ENCODE data around the gene TRUB2.

Gene TRUB2

DNA sequence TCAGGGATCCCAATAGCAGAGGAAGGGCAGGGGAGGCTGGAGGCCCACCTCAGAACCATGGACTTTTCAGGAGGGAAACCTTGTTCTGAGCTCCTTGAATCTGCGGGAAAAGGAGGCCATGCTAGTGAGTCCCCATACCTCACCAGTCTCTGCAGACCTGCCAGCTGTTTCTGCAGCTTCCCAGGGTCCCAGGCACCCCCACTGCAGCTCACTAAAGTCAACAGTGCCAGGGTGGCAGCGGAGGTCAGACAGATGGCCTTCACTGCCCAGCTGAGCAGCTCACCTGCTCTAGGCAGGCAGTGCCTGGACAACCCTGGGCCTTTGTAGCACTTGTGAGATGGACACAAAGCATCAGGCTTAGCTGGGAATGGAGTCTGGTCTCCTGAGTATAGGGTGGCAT, 13.7 kb upstream of the TRUB2 start:
- CTCF ChIA-PET: interaction anchor here (0.6 to 0.7 kb wide), 2 partner anchors 27 to 85 kb away, joined by 4 read pairs; partner anchors contain the start of gene CERCAM
- POLR2A ChIA-PET: interaction anchor here (0.6 to 0.8 kb wide), 2 partner anchors 8 to 15 kb away, joined by 3 read pairs; no protein-coding TSS in a partner anchor

DNA sequence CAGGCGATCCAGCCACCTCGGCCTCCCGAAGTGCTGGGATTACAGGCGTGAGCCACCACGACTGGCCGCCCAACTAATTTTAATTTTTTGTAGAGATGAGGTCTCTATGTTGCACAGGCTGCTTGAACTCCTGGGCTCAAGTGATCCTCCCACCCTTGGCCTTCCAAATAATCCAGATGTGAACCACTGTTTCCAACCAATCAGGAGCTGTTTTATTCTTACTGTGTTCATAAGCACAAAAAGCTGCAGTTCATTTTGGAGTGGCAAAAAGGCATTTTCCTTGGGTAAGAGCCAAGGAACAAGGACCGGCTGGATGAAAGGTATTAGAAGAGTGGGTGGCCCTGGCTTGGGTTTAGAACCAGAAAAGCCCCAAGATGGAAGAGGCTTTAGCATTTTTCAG, 12.9 kb upstream of the TRUB2 start:
- TF ChIP-seq NFRKB (IDR thresholded peaks at IDR 0.05) (no peak), CTBP1 (IDR thresholded peaks at IDR 0.05; ENCODE audit: borderline replicate concordance) (no peak), TARDBP (IDR thresholded peaks at IDR 0.05) (no peak), ARNT (IDR thresholded peaks at IDR 0.05) (no peak), FOXK2 (IDR thresholded peaks at IDR 0.05) (no peak), L3MBTL2 (conservative IDR thresholded peaks at IDR 0.05) (no peak)
- TF ChIP-seq, protein P1, sequence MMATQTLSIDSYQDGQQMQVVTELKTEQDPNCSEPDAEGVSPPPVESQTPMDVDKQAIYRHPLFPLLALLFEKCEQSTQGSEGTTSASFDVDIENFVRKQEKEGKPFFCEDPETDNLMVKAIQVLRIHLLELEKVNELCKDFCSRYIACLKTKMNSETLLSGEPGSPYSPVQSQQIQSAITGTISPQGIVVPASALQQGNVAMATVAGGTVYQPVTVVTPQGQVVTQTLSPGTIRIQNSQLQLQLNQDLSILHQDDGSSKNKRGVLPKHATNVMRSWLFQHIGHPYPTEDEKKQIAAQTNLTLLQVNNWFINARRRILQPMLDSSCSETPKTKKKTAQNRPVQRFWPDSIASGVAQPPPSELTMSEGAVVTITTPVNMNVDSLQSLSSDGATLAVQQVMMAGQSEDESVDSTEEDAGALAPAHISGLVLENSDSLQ (IDR thresholded peaks at IDR 0.05): no peak
- no peak for DNase-seq (ENCODE audit: extremely low spot score)
- POLR2A ChIA-PET: interaction anchor here (0.6 to 0.7 kb wide), 2 partner anchors 7 to 42 kb away, joined by 3 read pairs; no protein-coding TSS in a partner anchor
- CTCF ChIA-PET: no interaction called here

More for the DNA sequence above, 13.7 kb upstream of the TRUB2 start:
- TF ChIP-seq HDGF (IDR thresholded peaks at IDR 0.05; ENCODE audit: borderline replicate concordance) (no peak), TARDBP (IDR thresholded peaks at IDR 0.05) (no peak), CTBP1 (IDR thresholded peaks at IDR 0.05; ENCODE audit: borderline replicate concordance) (no peak), FOXK2 (IDR thresholded peaks at IDR 0.05) (no peak), FOXM1 (IDR thresholded peaks at IDR 0.05; ENCODE audit: borderline replicate concordance) (no peak), NFRKB (IDR thresholded peaks at IDR 0.05) (no peak), SP1 (IDR thresholded peaks at IDR 0.05) (no peak), LEF1 (IDR thresholded peaks at IDR 0.05; ENCODE audit: borderline replicate concordance) (no peak), ZNF384 (IDR thresholded peaks at IDR 0.05) (no peak), BHLHE40 (IDR thresholded peaks at IDR 0.05; ENCODE audit: borderline replicate concordance) (no peak), L3MBTL2 (conservative IDR thresholded peaks at IDR 0.05) (no peak), ARNT (IDR thresholded peaks at IDR 0.05) (no peak), FOXA1 (IDR thresholded peaks at IDR 0.05) (no peak), SUZ12 (IDR thresholded peaks at IDR 0.05) (no peak)
- TF ChIP-seq, protein P1 (IDR thresholded peaks at IDR 0.05): no peak
- no peak for DNase-seq (ENCODE audit: extremely low spot score)

DNA sequence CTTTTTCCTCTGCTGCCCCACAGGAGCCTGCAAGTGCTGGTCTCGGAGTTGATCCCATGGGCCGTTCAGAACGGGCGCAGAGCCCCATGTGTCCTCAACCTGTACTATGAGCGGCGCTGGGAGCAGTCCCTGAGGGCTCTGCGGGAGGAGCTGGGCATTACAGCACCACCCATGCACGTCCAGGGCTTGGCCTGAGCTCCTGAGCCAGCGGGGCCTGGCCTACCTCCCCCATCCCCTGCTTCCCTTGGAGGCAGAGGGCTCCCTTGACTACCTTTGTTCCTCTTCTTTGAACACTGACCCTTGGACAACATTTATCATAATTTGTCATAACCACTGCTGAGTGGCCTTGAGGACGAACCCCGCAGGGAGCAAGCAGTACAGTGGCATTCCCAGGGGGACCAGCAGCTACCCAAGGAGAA, 11.2 kb upstream of the TRUB2 start:
- no peak for DNase-seq (ENCODE audit: extremely low spot score)
- TF ChIP-seq FOXM1 (IDR thresholded peaks at IDR 0.05; ENCODE audit: borderline replicate concordance) (no peak), ELF4 (IDR thresholded peaks at IDR 0.05) (no peak), SUZ12 (IDR thresholded peaks at IDR 0.05) (no peak), ARNT (IDR thresholded peaks at IDR 0.05) (no peak), SP1 (IDR thresholded peaks at IDR 0.05) (no peak), BHLHE40 (IDR thresholded peaks at IDR 0.05; ENCODE audit: borderline replicate concordance) (no peak), HDGF (IDR thresholded peaks at IDR 0.05; ENCODE audit: borderline replicate concordance) (no peak)
- ChIA-PET POLR2A (interaction anchor here (1.4 kb wide), 1 partner anchor 10 kb away, joined by 4 read pairs; no protein-coding TSS in a partner anchor), CTCF (no interaction called here)

DNA sequence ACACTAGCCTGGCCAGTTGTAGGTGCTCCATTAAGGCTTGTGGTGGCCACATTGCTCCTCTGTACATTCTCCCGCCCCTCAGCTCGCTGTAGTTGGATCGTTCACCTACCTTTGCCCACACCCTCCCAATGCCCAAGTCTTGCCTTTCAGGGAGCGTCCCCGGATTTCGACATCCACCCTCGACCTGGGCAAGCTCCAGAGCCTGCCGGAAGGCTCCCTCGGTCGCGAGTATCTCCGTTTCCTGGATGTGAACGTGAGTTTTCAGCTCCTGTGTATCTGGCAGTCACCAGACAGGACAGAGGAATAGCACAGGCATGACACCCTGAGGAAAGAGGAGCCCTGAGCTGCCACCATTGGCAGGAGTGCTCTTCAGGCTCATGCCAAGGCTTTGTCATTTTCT, 3.4 kb upstream of the TRUB2 start:
- no peak for DNase-seq (ENCODE audit: extremely low spot score)
- TF ChIP-seq, protein P1 (IDR thresholded peaks at IDR 0.05): no peak
- no peak for TF ChIP-seq SUZ12 (IDR thresholded peaks at IDR 0.05)
- no peak for TF ChIP-seq ELF4 (IDR thresholded peaks at IDR 0.05)
- TF ChIP-seq LEF1 (IDR thresholded peaks at IDR 0.05; ENCODE audit: borderline replicate concordance): no peak
- no peak for TF ChIP-seq TARDBP (IDR thresholded peaks at IDR 0.05)
- no peak for TF ChIP-seq ARNT (IDR thresholded peaks at IDR 0.05)
- no peak for TF ChIP-seq L3MBTL2 (conservative IDR thresholded peaks at IDR 0.05)
- TF ChIP-seq SP1 (IDR thresholded peaks at IDR 0.05): no peak
- no peak for TF ChIP-seq NFRKB (IDR thresholded peaks at IDR 0.05)
- no peak for TF ChIP-seq BHLHE40 (IDR thresholded peaks at IDR 0.05; ENCODE audit: borderline replicate concordance)
- no peak for TF ChIP-seq FOXM1 (IDR thresholded peaks at IDR 0.05; ENCODE audit: borderline replicate concordance)
- TF ChIP-seq FOXA1 (IDR thresholded peaks at IDR 0.05): no peak
- no peak for TF ChIP-seq FOXK2 (IDR thresholded peaks at IDR 0.05)
- no peak for TF ChIP-seq ZNF384 (IDR thresholded peaks at IDR 0.05)
- no peak for TF ChIP-seq CTBP1 (IDR thresholded peaks at IDR 0.05; ENCODE audit: borderline replicate concordance)
- no peak for TF ChIP-seq HDGF (IDR thresholded peaks at IDR 0.05; ENCODE audit: borderline replicate concordance)
- ChIA-PET CTCF (no interaction called here), POLR2A (interaction anchor here (1.0 to 1.6 kb wide), 2 partner anchors 14 to 15 kb away, joined by 3 read pairs; partner anchors contain the start of gene SLC27A4)

DNA sequence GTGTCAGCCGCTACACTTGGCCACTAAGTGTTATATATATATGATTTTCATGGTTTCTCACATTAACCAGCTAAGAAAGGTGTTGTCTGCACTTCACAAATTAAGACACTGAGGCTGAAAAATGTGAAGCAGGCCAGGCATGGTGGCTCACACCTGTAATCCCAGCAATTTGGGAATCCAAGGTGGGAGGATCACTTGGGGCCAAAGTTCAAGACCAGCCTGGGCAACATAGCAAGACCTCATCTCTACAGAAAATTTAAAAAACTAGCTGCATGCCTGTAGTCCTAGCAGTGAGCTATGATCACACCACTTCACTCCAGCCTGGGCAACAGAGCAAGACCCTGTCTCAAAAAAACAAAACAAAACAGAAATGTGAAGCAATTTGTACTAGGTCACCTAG, 2.2 kb upstream of the TRUB2 start:
- no peak for TF ChIP-seq CTBP1 (IDR thresholded peaks at IDR 0.05; ENCODE audit: borderline replicate concordance)
- no peak for DNase-seq (ENCODE audit: extremely low spot score)
- ChIA-PET POLR2A (interaction anchor here (1.0 kb wide), 1 partner anchor 9 kb away, joined by 4 read pairs; no protein-coding TSS in a partner anchor), CTCF (no interaction called here)

DNA sequence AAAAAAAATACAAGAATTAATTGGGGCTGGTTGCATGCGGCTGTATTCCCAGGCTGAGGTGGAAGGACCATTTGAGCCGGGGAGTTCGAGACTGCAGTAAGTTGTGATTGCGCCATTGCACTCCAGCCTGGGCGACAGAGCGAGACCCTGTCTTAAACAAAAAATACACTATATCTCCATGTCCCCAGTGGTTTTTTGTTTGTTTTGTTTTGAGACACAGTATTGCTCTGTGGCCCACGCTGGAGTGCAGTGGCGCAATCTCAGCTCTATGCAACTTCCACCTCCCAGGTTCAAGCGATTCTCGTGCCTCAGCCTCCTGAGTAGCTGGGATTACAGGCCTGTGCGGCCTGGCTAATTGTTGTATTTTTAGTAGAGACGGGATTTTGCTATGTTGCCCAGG, 1.5 kb upstream of the TRUB2 start:
- ChIA-PET CTCF (no interaction called here), POLR2A (interaction anchor here (1.0 kb wide), 1 partner anchor 10 kb away, joined by 4 read pairs; no protein-coding TSS in a partner anchor)
- no peak for DNase-seq (ENCODE audit: extremely low spot score)
- TF ChIP-seq BHLHE40 (IDR thresholded peaks at IDR 0.05; ENCODE audit: borderline replicate concordance) (no peak), CTBP1 (IDR thresholded peaks at IDR 0.05; ENCODE audit: borderline replicate concordance) (no peak), FOXA1 (IDR thresholded peaks at IDR 0.05) (no peak), FOXK2 (IDR thresholded peaks at IDR 0.05) (no peak), TARDBP (IDR thresholded peaks at IDR 0.05) (no peak), NFRKB (IDR thresholded peaks at IDR 0.05) (no peak), ARNT (IDR thresholded peaks at IDR 0.05) (no peak), LEF1 (IDR thresholded peaks at IDR 0.05; ENCODE audit: borderline replicate concordance) (no peak), L3MBTL2 (conservative IDR thresholded peaks at IDR 0.05) (no peak), SP1 (IDR thresholded peaks at IDR 0.05) (no peak), ZNF384 (IDR thresholded peaks at IDR 0.05) (no peak), SUZ12 (IDR thresholded peaks at IDR 0.05) (no peak), ELF4 (IDR thresholded peaks at IDR 0.05) (no peak), FOXM1 (IDR thresholded peaks at IDR 0.05; ENCODE audit: borderline replicate concordance) (no peak), HDGF (IDR thresholded peaks at IDR 0.05; ENCODE audit: borderline replicate concordance) (no peak)
- TF ChIP-seq, protein P1 (IDR thresholded peaks at IDR 0.05): no peak
